Brain microvascular endothelial cell (primary cell): Measurements from ENCODE around the gene DUOX2.
"Not testable (repeated sequence)": the region's sequence is repeated elsewhere in the genome, so short reads cannot be mapped to it uniquely, and the experiment has no call there.

Source experiments
- DNase-seq: peaks from one replicate; pipeline ENCODE4 v3.0.0-alpha.2; 2020
- H3K27ac ChIP-seq: fragments of 250-450 bp; sonication (Bioruptor Pico); 2 replicates; pipeline ENCODE4 v1.5.1; 2020; ENCODE audit warnings: mild to moderate bottlenecking, moderate library complexity
- H3K27me3 ChIP-seq: fragments of 250-450 bp; sonication (Bioruptor Pico); replicated peaks from 2 replicates; pipeline ENCODE4 v1.5.1; 2020; ENCODE audit warnings: mild to moderate bottlenecking
- H3K36me3 ChIP-seq: fragments of 250-450 bp; sonication (Bioruptor Pico); replicated peaks from 2 replicates; pipeline ENCODE4 v1.5.1; 2020; ENCODE audit warnings: mild to moderate bottlenecking
- H3K4me3 ChIP-seq: 2 replicates; pipeline ENCODE4 v1.5.1; 2011; ENCODE audit warnings: low read depth, mild to moderate bottlenecking, control low read depth, low read length, moderate library complexity
- CTCF ChIP-seq: IDR thresholded peaks from 2 replicates; pipeline ENCODE4 v1.5.1; 2011; ENCODE audit warnings: low read depth, mild to moderate bottlenecking, moderate library complexity, low read length, control low read depth, inconsistent platforms; ENCODE audit errors: missing control alignments
- in situ Hi-C: cut with HindIII; loops from 2 replicates; pipeline ENCODE4 v1.10.0; 2017; ENCODE audit warnings: low sequenced_read_pairs, low pct_ligation_motif_present

The DUOX2 gene

GRCh38 chr15:45075440-45076320 is 38.3 kb downstream of the DUOX2 start:
- DNase-seq, H3K36me3 ChIP-seq, H3K27ac ChIP-seq, H3K4me3 ChIP-seq, in situ Hi-C loops, H3K27me3 ChIP-seq: not testable (repeated sequence)

- H3K36me3 ChIP-seq, in situ Hi-C loops, DNase-seq, H3K27me3 ChIP-seq, H3K4me3 ChIP-seq, H3K27ac ChIP-seq: not testable (repeated sequence)
Observed at GRCh38 chr15:45073602-45074001, 40.4 kb downstream of the DUOX2 start.

GRCh38 chr15:45069942-45070360 is 44.0 kb downstream of the DUOX2 start:
- H3K4me3 ChIP-seq, DNase-seq, in situ Hi-C loops, H3K36me3 ChIP-seq, H3K27ac ChIP-seq, H3K27me3 ChIP-seq: not testable (repeated sequence)

- TF ChIP-seq CTCF, result no peak
- no peak overlapping the region for H3K4me3 ChIP-seq
- H3K27me3 ChIP-seq, result no peaks in the 10 kb centered on the region
- peak; percentile 22 for DNase-seq
- in situ Hi-C loops, result no loop called here
- H3K27ac ChIP-seq, result no peak overlapping the region
- no peaks in the 10 kb centered on the region for H3K36me3 ChIP-seq
Observed at GRCh38 chr15:45064386-45064785, 49.6 kb downstream of the DUOX2 start.

GRCh38 chr15:45062301-45062700 is 51.7 kb downstream of the DUOX2 start:
- H3K4me3 ChIP-seq, H3K27me3 ChIP-seq, H3K36me3 ChIP-seq, in situ Hi-C loops, DNase-seq, H3K27ac ChIP-seq: not testable (repeated sequence)

GRCh38 chr15:45058690-45059675 is 55.0 kb downstream of the DUOX2 start:
- H3K27me3 ChIP-seq, in situ Hi-C loops, H3K36me3 ChIP-seq, H3K27ac ChIP-seq, DNase-seq, H3K4me3 ChIP-seq: not testable (repeated sequence)

GRCh38 chr15:45052676-45053075 is 61.3 kb downstream of the DUOX2 start:
- DNase-seq, H3K27ac ChIP-seq, H3K27me3 ChIP-seq, H3K36me3 ChIP-seq, H3K4me3 ChIP-seq, in situ Hi-C loops: not testable (repeated sequence)

- H3K27me3 ChIP-seq, result no peaks in the 10 kb centered on the region
- no peak for DNase-seq
- peaks cover 2% of the 10 kb centered on the region for H3K36me3 ChIP-seq
- no peak overlapping the region for H3K4me3 ChIP-seq
- no peak overlapping the region for H3K27ac ChIP-seq
- in situ Hi-C loops, result no loop called here
- no peak for TF ChIP-seq CTCF
Observed at GRCh38 chr15:45050587-45050986, 63.4 kb downstream of the DUOX2 start.
